Measurements from ENCODE around the gene SUPT3H. TPM values are rescaled to one million over a fixed set of nuclear protein-coding genes. Genes with fewer than 3 reads are reported as not detected.

The SUPT3H gene
- total and polyA plus RNA-seq, 7 donors: 1.7 to 4.3 (median 2.8) TPM

DNA sequence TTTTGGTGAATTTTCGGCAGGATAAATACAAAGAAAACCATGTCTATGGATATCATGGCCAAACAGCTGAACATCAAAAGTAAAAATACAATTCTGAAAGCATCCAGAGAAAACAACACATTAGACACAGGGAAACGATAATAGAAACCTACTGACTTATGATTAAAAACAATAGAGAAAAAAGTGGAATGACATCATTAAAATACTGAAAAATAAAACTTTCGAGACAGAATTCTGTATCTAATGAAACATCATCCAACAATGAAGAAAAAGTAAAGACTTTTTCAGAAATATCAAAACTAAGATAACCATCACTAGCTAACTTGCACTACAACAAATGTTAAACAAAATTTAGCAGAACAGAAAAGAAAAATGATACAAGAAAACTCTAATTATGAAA lies 434.2 kb downstream of the SUPT3H start:
- intact Hi-C loops (cut with DNase I): no loop called here
- no peaks in the 10 kb centered on the region for H3K27me3 ChIP-seq (ENCODE audit: insufficient read depth in 3 of 3, low read length in 2 of 3)
- WGBS, 3 donors: 62 to 92% (median 79%) methylated on average over 3 of the region's 3 CpGs
- H3K36me3 ChIP-seq (ENCODE audit: insufficient read depth in 1 of 2, low read depth in 1 of 2): no peaks in the 10 kb centered on the region
- no peaks in the 10 kb centered on the region for H3K4me1 ChIP-seq
- H3K9me3 ChIP-seq: no peaks in the 10 kb centered on the region
- no peak for DNase-seq
- H3K4me3 ChIP-seq: no peak overlapping the region
- H3K27ac ChIP-seq: no peak overlapping the region
- no peak for ATAC-seq
- TF ChIP-seq, protein P1, sequence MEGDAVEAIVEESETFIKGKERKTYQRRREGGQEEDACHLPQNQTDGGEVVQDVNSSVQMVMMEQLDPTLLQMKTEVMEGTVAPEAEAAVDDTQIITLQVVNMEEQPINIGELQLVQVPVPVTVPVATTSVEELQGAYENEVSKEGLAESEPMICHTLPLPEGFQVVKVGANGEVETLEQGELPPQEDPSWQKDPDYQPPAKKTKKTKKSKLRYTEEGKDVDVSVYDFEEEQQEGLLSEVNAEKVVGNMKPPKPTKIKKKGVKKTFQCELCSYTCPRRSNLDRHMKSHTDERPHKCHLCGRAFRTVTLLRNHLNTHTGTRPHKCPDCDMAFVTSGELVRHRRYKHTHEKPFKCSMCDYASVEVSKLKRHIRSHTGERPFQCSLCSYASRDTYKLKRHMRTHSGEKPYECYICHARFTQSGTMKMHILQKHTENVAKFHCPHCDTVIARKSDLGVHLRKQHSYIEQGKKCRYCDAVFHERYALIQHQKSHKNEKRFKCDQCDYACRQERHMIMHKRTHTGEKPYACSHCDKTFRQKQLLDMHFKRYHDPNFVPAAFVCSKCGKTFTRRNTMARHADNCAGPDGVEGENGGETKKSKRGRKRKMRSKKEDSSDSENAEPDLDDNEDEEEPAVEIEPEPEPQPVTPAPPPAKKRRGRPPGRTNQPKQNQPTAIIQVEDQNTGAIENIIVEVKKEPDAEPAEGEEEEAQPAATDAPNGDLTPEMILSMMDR (IDR thresholded peaks at IDR 0.05): no peak

DNA sequence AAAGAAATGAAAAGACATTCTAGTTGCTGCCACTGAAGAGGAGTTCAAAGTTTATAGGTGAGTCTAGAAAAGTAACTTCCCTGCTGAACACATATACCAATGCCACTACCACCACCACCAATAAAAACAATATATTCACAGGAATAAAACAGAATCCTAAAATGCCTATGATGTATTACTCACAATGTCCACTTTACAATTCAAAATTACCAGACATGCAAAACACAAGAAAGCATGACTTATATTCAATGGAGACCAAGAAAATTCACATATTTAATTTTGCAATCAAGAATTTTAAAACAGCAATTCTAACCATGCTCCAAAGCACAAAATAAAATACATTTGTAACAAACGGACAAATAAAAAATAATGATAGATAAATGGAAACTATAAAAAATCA lies 434.9 kb downstream of the SUPT3H start:
- no peak for DNase-seq
- TF ChIP-seq, protein P1 (IDR thresholded peaks at IDR 0.05): no peak
- no peaks in the 10 kb centered on the region for H3K9me3 ChIP-seq
- no peaks in the 10 kb centered on the region for H3K27me3 ChIP-seq (ENCODE audit: insufficient read depth in 3 of 3, low read length in 2 of 3)
- H3K27ac ChIP-seq: no peak overlapping the region
- intact Hi-C loops (cut with DNase I): no loop called here
- ATAC-seq: no peak
- H3K4me1 ChIP-seq: no peaks in the 10 kb centered on the region
- no peak overlapping the region for H3K4me3 ChIP-seq
- H3K36me3 ChIP-seq (ENCODE audit: insufficient read depth in 1 of 2, low read depth in 1 of 2): no peaks in the 10 kb centered on the region
- 94 to 100% (median 96%) methylated on average over 1 of the region's 1 CpG for WGBS, 3 donors

DNA sequence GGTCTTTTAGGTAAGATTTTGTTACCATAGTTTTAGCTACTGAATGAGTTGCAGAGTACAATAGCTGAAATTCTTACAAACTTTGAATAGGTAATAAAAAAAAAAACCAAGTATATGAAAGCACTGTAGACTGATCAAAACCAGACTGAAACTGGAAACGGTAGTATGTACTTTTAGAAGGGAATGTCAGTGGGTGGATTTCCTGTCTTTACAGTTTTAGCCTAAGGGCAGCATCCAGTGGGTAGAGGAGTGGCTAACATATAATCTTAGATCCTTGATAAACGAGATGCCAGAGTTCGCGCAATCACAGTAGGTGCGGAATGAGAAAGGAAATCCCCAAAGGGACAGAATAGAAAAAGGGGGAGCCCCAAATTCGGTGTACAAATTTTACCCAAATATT lies 435.5 kb downstream of the SUPT3H start:
- 88 to 94% (median 92%) methylated on average over 6 of the region's 6 CpGs for WGBS, 3 donors
- no peak overlapping the region for H3K27ac ChIP-seq
- H3K36me3 ChIP-seq (ENCODE audit: insufficient read depth in 1 of 2, low read depth in 1 of 2): no peaks in the 10 kb centered on the region
- intact Hi-C loops (cut with DNase I): no loop called here
- TF ChIP-seq, protein P1 (IDR thresholded peaks at IDR 0.05): no peak
- H3K27me3 ChIP-seq (ENCODE audit: insufficient read depth in 3 of 3, low read length in 2 of 3): no peaks in the 10 kb centered on the region
- H3K9me3 ChIP-seq: no peaks in the 10 kb centered on the region
- H3K4me1 ChIP-seq: no peaks in the 10 kb centered on the region
- ATAC-seq: no peak
- no peak overlapping the region for H3K4me3 ChIP-seq
- DNase-seq: no peak

DNA sequence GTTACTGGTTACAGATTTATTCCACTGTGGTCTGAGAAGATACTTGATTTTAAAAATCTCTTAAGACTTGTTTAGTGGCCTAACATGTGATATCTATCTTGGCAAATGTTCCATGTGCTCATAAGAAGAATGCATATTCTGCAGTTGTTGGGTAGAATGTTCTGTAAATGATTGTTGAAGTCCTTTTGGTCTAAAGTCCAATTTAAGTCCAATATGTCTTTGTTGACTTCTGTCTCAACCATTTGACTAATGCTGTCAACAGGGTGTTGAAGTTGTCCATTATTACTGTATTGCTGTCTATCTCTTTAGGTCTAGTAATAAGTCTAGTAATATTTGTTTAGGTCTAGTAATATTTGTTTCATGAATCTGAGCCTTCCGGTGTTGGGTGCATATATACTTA lies 437.4 kb downstream of the SUPT3H start:
- WGBS, 3 donors: 96 to 100% (median 100%) methylated on average over 1 of the region's 1 CpG
- ATAC-seq: no peak
- Histone ChIP-seq H3K4me1 (no peaks in the 10 kb centered on the region), H3K36me3 (ENCODE audit: insufficient read depth in 1 of 2, low read depth in 1 of 2) (no peaks in the 10 kb centered on the region), H3K9me3 (no peaks in the 10 kb centered on the region), H3K4me3 (no peak overlapping the region), H3K27me3 (ENCODE audit: insufficient read depth in 3 of 3, low read length in 2 of 3) (no peaks in the 10 kb centered on the region), H3K27ac (no peak overlapping the region)
- no peak for DNase-seq
- intact Hi-C loops (cut with DNase I): no loop called here
- TF ChIP-seq, protein P1 (IDR thresholded peaks at IDR 0.05): no peak

- H3K27ac ChIP-seq: no peak overlapping the region
- 63 to 72% (median 70%) methylated on average over 2 of the region's 2 CpGs for WGBS, 3 donors
- ATAC-seq: no peak
- no peaks in the 10 kb centered on the region for H3K9me3 ChIP-seq
- no peaks in the 10 kb centered on the region for H3K27me3 ChIP-seq (ENCODE audit: insufficient read depth in 3 of 3, low read length in 2 of 3)
- TF ChIP-seq, protein P1 (IDR thresholded peaks at IDR 0.05): no peak
- H3K4me1 ChIP-seq: no peaks in the 10 kb centered on the region
- H3K36me3 ChIP-seq (ENCODE audit: insufficient read depth in 1 of 2, low read depth in 1 of 2): no peaks in the 10 kb centered on the region
- DNase-seq: no peak
- intact Hi-C loops (cut with DNase I): no loop called here
- no peak overlapping the region for H3K4me3 ChIP-seq
Measured at GRCh38 chr6:44935693-44936300, 441.9 kb downstream of the SUPT3H start.

Data from psoas muscle (tissue), 8 donors.